ENCODE data around the gene ZBTB7C. TPM values are rescaled to one million over a fixed set of nuclear protein-coding genes. Genes with fewer than 3 reads are reported as not detected.
A peak's percentile ranks its signal among the peaks of the same experiment; 100 is the strongest.

ZBTB7C gene
- polyA plus RNA-seq, 1 experiment = not detected

DNA sequence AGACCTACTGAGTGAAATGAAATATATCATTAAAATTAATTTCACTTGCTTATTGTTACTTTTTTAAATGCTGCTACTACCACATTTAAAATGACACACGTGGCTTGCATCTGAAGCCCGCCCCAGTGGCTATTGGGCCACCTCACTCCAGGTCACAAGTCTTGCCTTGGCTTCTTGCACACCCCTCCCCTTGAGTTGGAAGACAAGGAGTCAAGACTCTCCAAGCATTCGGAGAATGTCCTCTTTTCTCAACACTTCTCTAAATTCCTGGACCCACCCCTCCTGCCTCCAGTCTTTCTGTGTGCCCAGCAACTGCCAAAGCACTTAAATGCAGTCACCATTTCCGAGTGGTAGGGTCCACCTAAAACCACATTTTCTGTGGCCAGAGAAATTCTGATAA, 73.4 kb downstream of the ZBTB7C start:
- H3K36me3 ChIP-seq (ENCODE audit: control insufficient read depth, insufficient read depth, low read length) = no peaks in the 10 kb centered on the region
- no peak overlapping the region for H3K4me3 ChIP-seq (ENCODE audit: low read depth, low read length)
- TF ChIP-seq, protein P1, sequence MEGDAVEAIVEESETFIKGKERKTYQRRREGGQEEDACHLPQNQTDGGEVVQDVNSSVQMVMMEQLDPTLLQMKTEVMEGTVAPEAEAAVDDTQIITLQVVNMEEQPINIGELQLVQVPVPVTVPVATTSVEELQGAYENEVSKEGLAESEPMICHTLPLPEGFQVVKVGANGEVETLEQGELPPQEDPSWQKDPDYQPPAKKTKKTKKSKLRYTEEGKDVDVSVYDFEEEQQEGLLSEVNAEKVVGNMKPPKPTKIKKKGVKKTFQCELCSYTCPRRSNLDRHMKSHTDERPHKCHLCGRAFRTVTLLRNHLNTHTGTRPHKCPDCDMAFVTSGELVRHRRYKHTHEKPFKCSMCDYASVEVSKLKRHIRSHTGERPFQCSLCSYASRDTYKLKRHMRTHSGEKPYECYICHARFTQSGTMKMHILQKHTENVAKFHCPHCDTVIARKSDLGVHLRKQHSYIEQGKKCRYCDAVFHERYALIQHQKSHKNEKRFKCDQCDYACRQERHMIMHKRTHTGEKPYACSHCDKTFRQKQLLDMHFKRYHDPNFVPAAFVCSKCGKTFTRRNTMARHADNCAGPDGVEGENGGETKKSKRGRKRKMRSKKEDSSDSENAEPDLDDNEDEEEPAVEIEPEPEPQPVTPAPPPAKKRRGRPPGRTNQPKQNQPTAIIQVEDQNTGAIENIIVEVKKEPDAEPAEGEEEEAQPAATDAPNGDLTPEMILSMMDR (IDR thresholded peaks at IDR 0.05; ENCODE audit: insufficient read depth, low read depth, low read length) = no peak
- H3K27me3 ChIP-seq (ENCODE audit: control insufficient read depth, insufficient read depth, low read length) = peaks cover 15% of the 10 kb centered on the region
- ChIA-PET POLR2A (no interaction called here), CTCF (no interaction called here)
- no peak for DNase-seq (ENCODE audit: low read depth)

DNA sequence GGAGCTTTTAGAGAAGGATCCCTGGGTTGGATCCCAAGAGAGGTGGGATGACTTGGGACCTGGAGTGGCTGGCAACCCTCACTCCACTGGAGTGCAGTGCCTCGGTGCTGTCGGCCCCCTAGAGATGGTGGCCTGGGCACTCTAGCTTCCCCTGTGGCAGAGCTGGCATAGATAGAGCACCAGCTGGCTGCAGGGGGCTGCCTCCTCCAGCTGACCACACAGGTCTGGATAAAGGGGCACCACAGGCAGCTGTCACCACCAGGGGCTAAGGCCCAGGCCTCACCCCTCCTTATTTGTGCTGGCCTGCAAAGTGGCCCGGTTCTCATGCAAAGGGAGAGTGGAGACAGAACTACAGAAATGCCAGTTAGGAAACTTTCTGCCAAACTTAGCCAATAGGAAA, 74.3 kb downstream of the ZBTB7C start:
- ChIA-PET CTCF (no interaction called here), POLR2A (no interaction called here)
- TF ChIP-seq, protein P1 (IDR thresholded peaks at IDR 0.05; ENCODE audit: insufficient read depth, low read depth, low read length) = no peak
- Histone ChIP-seq H3K36me3 (ENCODE audit: control insufficient read depth, insufficient read depth, low read length) (no peaks in the 10 kb centered on the region), H3K4me3 (ENCODE audit: low read depth, low read length) (no peak overlapping the region), H3K27me3 (ENCODE audit: control insufficient read depth, insufficient read depth, low read length) (peaks cover 11% of the 10 kb centered on the region)
- DNase-seq (ENCODE audit: low read depth) = no peak

DNA sequence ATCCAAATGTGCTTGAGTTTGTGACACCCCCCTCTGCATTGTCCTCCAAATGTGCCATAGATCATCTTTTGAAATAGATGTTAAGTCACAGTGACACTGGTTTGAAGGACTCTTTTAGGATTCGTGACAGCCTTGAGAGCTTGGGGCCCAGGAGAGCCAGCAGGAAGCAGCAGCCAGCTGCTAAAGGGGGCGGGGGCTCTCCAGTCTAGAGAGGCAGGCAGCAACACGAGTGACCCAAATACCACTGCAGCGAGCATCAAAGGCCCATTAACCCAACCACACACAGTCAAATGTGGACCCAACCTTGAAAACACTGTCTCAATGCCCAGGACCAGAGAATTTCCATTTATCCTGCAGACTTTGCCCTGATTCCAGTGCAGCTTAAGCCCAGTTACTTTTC, 75.6 kb downstream of the ZBTB7C start:
- no peak overlapping the region for H3K4me3 ChIP-seq (ENCODE audit: low read depth, low read length)
- peaks cover 9% of the 10 kb centered on the region for H3K27me3 ChIP-seq (ENCODE audit: control insufficient read depth, insufficient read depth, low read length)
- H3K36me3 ChIP-seq (ENCODE audit: control insufficient read depth, insufficient read depth, low read length) = no peaks in the 10 kb centered on the region
- ChIA-PET POLR2A (no interaction called here), CTCF (no interaction called here)
- TF ChIP-seq, protein P1 (IDR thresholded peaks at IDR 0.05; ENCODE audit: insufficient read depth, low read depth, low read length) = no peak
- DNase-seq (ENCODE audit: low read depth) = no peak

DNA sequence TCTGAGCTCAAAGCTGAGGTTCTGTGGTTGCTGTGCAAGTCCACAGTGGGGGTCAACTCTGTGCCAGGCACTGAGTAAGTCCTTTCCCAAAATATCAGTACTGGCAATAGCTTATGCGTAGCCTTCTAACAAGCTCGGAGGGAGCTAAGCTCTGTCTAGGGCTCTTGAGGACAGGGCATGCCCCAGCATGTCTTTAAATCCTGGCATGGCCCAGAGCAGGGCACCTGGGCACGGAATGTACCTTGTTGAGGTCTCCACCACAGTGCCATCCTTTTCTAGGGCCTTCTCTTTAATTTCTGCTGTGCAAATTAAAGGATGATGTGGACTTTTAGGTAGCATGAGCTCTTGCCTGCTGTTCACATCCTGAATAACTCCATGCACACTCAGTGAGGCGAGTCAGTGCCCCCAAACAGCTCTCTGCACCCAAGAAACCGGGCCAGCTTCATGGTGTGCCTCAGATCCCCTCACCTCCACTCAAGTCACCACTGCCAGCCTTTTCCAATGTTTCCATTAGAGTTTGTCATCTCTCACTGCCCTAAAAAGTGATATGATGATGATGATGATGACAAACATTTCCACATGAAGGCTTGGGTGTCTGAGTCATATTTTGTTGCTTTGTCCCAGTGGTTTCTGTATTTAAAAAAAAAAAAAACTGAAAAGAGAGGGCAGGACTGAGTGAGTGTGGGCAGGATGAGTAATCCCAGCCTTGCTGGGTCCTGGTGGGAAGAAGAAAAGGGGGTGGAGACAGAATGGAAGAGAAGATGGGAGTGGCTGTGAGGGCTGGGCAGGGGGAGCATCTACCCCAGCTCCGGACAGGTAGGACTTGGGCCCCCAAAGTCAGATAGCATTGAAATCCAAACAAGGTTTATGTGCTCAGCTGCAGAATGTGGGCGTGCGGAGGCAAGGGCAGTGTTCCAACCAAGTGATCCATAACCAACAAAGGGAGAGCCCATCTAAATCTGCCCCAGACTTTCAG, 78.9 kb downstream of the ZBTB7C start:
- H3K27me3 ChIP-seq (ENCODE audit: control insufficient read depth, insufficient read depth, low read length) = peaks cover 9% of the 10 kb centered on the region
- TF ChIP-seq, protein P1 (IDR thresholded peaks at IDR 0.05; ENCODE audit: insufficient read depth, low read depth, low read length) = no peak
- ChIA-PET CTCF (no interaction called here), POLR2A (interaction anchor here (0.6 kb wide), 1 partner anchor 514 kb away, joined by 5 read pairs; no protein-coding TSS in a partner anchor)
- H3K4me3 ChIP-seq (ENCODE audit: low read depth, low read length) = no peak overlapping the region
- peak; percentile 43 for DNase-seq (ENCODE audit: low read depth)
- no peaks in the 10 kb centered on the region for H3K36me3 ChIP-seq (ENCODE audit: control insufficient read depth, insufficient read depth, low read length)

DNA sequence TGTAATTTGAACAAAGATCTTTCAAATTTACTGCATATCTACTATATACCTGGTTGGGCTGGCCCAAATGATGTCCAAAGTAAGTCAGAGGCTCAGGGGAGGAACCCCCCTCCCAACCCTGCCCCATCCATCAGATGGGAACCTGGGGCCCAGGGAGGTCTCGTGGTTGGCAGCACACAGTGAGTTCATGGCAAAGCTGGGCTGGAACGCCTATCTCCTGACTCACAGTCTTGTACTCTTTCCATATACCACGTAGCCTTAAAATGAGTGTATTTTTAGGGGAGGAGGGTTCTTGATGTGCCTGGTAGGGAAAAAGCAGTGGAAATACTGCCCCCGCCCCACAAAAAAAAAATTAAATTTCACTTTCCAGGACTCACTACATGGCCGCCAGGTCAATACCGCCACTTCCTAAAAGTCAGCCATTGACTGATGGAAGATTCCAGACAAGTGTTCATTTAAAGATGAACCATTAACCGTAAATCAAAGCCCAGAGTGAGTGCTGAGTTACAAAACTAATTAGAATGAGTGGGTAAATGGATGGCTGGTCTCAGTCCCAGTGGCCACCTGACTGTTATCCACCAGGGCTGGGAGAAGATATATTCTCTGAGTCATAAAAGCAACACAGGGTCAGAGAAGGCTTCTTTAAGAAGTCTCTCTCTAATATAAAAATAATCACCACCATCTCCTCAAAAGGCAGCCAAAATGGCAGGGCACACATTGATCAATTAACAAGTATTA, 80.5 kb downstream of the ZBTB7C start:
- ChIA-PET POLR2A (interaction anchor here (0.6 kb wide), 1 partner anchor 121 kb away, joined by 10 read pairs; no protein-coding TSS in a partner anchor), CTCF (no interaction called here)
- DNase-seq (ENCODE audit: low read depth) = no peak
- H3K36me3 ChIP-seq (ENCODE audit: control insufficient read depth, insufficient read depth, low read length) = no peaks in the 10 kb centered on the region
- TF ChIP-seq, protein P1 (IDR thresholded peaks at IDR 0.05; ENCODE audit: insufficient read depth, low read depth, low read length) = no peak
- no peak overlapping the region for H3K4me3 ChIP-seq (ENCODE audit: low read depth, low read length)
- peaks cover 4% of the 10 kb centered on the region for H3K27me3 ChIP-seq (ENCODE audit: control insufficient read depth, insufficient read depth, low read length)
